Lung (tissue), 12 donors: ENCODE data around the gene WDHD1. TPM values are rescaled to one million over a fixed set of nuclear protein-coding genes. Genes with fewer than 3 reads are reported as not detected.
A peak's percentile ranks its signal among the peaks of the same experiment; 100 is the strongest.

Experiments used
- ATAC-seq: fragments of 200-7000 bp; cut with Tn5 transposase; one replicate; pipeline ENCODE4 v1.9.1; 2020; ENCODE audit warnings: moderate number of reproducible peaks; ENCODE audit not compliant: insufficient read depth, low FRiP score
- DNase-seq, 3 donors: peaks; one replicate each; pipeline ENCODE4 v3.0.0-alpha.2; 2013 to 2017
- H3K27ac ChIP-seq, 2 donors: one replicate each; pipeline ENCODE4 v1.5.1; 2013; ENCODE audit warnings: mild to moderate bottlenecking in 2 of 2, moderate library complexity in 2 of 2, control low read depth in 1 of 2, inconsistent platforms in 1 of 2, low read depth in 1 of 2, low read length in 1 of 2
- H3K27me3 ChIP-seq, 3 donors: one replicate each; pipeline ENCODE4 v1.5.1; 2013; ENCODE audit warnings: low read length in 2 of 3; ENCODE audit not compliant: control insufficient read depth in 3 of 3, insufficient read depth in 3 of 3
- H3K36me3 ChIP-seq, 4 donors: one replicate each; pipeline ENCODE4 v1.5.1; 2013; ENCODE audit warnings: low read length in 4 of 4, mild to moderate bottlenecking in 1 of 4, moderate library complexity in 1 of 4; ENCODE audit not compliant: control insufficient read depth in 4 of 4, insufficient read depth in 4 of 4
- H3K4me1 ChIP-seq, 5 donors: one replicate each; pipeline ENCODE4 v1.5.1; 2013; ENCODE audit warnings: low read length in 5 of 5, mild to moderate bottlenecking in 2 of 5, moderate library complexity in 1 of 5; ENCODE audit not compliant: control insufficient read depth in 5 of 5, insufficient read depth in 5 of 5
- H3K4me3 ChIP-seq: one replicate; pipeline ENCODE4 v1.5.1; 2013; ENCODE audit warnings: mild to moderate bottlenecking, control low read depth, moderate library complexity
- H3K9ac ChIP-seq, 2 donors: one replicate each; pipeline ENCODE4 v1.5.1; 2013; ENCODE audit warnings: low read length in 2 of 2, control low read depth in 1 of 2; ENCODE audit not compliant: insufficient read depth in 1 of 2
- H3K9me3 ChIP-seq, 4 donors: one replicate each; pipeline ENCODE4 v1.5.1; 2013; ENCODE audit warnings: low read length in 3 of 4, mild to moderate bottlenecking in 1 of 4, moderate library complexity in 1 of 4; ENCODE audit not compliant: control insufficient read depth in 4 of 4, insufficient read depth in 3 of 4
- CTCF ChIP-seq: IDR thresholded peaks from 2 replicates; pipeline ENCODE4 v1.5.1; 2012; ENCODE audit warnings: mild to moderate bottlenecking; ENCODE audit errors: control extremely low read depth, extremely low read depth
- WGBS, 2 donors: extraction: QIAGEN DNeasy Blood & Tissue Kit; methylation state at CpG; one replicate each; pipeline ENCODE4 v1.1.7; 2013; 5-methylcytosine and 5-hydroxymethylcytosine counted together
- polyA plus RNA-seq, 2 donors: library from polyadenylated mRNA; stranded (reverse); fragments of 200-250 nt; gene quantifications; one replicate each; pipeline ENCODE4 v1.2.1, GENCODE V29; 2013
- total RNA-seq, 2 donors: library from RNA; depleted of rRNA in 1 of 2; stranded (reverse); fragments of >200 nt in 1 of 2; gene quantifications; one replicate each; pipeline ENCODE4 v1.2.1, GENCODE V29; 2014 to 2021
- donor health status: control.
- donor health status: control.
- donor health status: Bipolar disorder and iron deficiency.
- donor health status: healthy.
- donor health status: DM: yes; HTN: yes; CAD: no.

Gene WDHD1
- total and polyA plus RNA-seq, 4 donors: 1.9 to 7.1 (median 4.1) TPM

- DNase-seq (no peak), ATAC-seq (no peak)
- no peaks in the 10 kb centered on the region for H3K4me1 ChIP-seq
- H3K27me3 ChIP-seq: no peaks in the 10 kb centered on the region
- 55 to 67% methylated on average over 4 of the region's 4 CpGs for WGBS, 2 donors
- H3K4me3 ChIP-seq: no peak overlapping the region
- H3K9me3 ChIP-seq: no peaks in the 10 kb centered on the region
- H3K36me3 ChIP-seq: peaks cover 0 to 7% (median 0%) of the 10 kb centered on the region in 4 donors
- H3K27ac ChIP-seq: no peak overlapping the region
- no peak for TF ChIP-seq CTCF
- H3K9ac ChIP-seq: no peak overlapping the region
Measured at GRCh38 chr14:55005071-55005470, 21.8 kb downstream of the WDHD1 start.

- Histone ChIP-seq H3K4me1 (no peaks in the 10 kb centered on the region), H3K36me3 (peaks cover 0 to 2% (median under 1%) of the 10 kb centered on the region in 4 donors), H3K27me3 (no peaks in the 10 kb centered on the region), H3K9ac (no peak overlapping the region), H3K27ac (no peak overlapping the region), H3K4me3 (no peak overlapping the region), H3K9me3 (no peaks in the 10 kb centered on the region)
- ATAC-seq (no peak), DNase-seq (no peak)
- 17 to 70% methylated on average over 3 of the region's 3 CpGs for WGBS, 2 donors
- TF ChIP-seq CTCF: no peak
Measured at GRCh38 chr14:55000381-55000780, 26.5 kb downstream of the WDHD1 start.

- ATAC-seq (no peak), DNase-seq (no peak)
- Histone ChIP-seq H3K27ac (no peak overlapping the region), H3K36me3 (peaks cover 0 to 6% (median 4%) of the 10 kb centered on the region in 4 donors), H3K9ac (no peak overlapping the region), H3K4me3 (no peak overlapping the region), H3K9me3 (no peaks in the 10 kb centered on the region), H3K27me3 (no peaks in the 10 kb centered on the region), H3K4me1 (no peaks in the 10 kb centered on the region)
- no peak for TF ChIP-seq CTCF
- 90 to 96% methylated on average over 4 of the region's 4 CpGs for WGBS, 2 donors
Measured at GRCh38 chr14:54985156-54985555, 41.7 kb downstream of the WDHD1 start.

- DNase-seq: peak in 2 of 3 donors; percentile 4 to 6
- peaks cover 0 to 8% (median 4%) of the 10 kb centered on the region in 4 donors for H3K36me3 ChIP-seq
- ATAC-seq: no peak
- no peaks in the 10 kb centered on the region for H3K4me1 ChIP-seq
- 79 to 90% methylated on average over 6 of the region's 6 CpGs for WGBS, 2 donors
- TF ChIP-seq CTCF: no peak
- no peak overlapping the region for H3K9ac ChIP-seq
- no peaks in the 10 kb centered on the region for H3K27me3 ChIP-seq
- H3K27ac ChIP-seq: no peak overlapping the region
- no peak overlapping the region for H3K4me3 ChIP-seq
- no peaks in the 10 kb centered on the region for H3K9me3 ChIP-seq
Measured at GRCh38 chr14:54981698-54982097, 45.2 kb downstream of the WDHD1 start.
